Measurements from ENCODE around the gene OTULIN. TPM values are rescaled to one million over a fixed set of nuclear protein-coding genes. Genes with fewer than 3 reads are reported as not detected.

Gene OTULIN
- total and polyA plus RNA-seq, 5 experiments from 2014 or later = 15.7 to 77.0 (median 22.7) TPM

GRCh38 chr5:14748180-14748900 is 83.8 kb downstream of the OTULIN start:
- ATAC-seq = no peak
- Mint-ChIP-seq H3K4me1 (peaks cover 0 to 23% (median 18%) of the 10 kb centered on the region in 4 donors), H3K4me3 (no peak overlapping the region), H3K27me3 (no peaks in the 10 kb centered on the region), H3K9me3 (no peaks in the 10 kb centered on the region), H3K36me3 (peaks cover 5 to 72% (median 12%) of the 10 kb centered on the region in 3 donors), H3K27ac (no peak overlapping the region)
- DNase-seq = no peak
- POLR2A ChIA-PET = no interaction called here

Other genes with a start within 250 kb of the OTULIN start
- gene OTULINL, start 82.9 kb upstream of the OTULIN start, total RNA-seq = 10 to 100 TPM; 47.0 to 49.7 TPM
- 10 to 100 TPM; 32.9 to 38.3 (median 36.2) TPM for gene OTULINL, start 82.9 kb upstream of the OTULIN start, polyA plus RNA-seq
- 100 to 1,000 TPM; 160 to 162 TPM for gene ANKH, start 207.1 kb downstream of the OTULIN start, total RNA-seq
- gene ANKH, start 207.1 kb downstream of the OTULIN start, polyA plus RNA-seq = 10 to 100 TPM; 29.1 to 41.3 (median 40.4) TPM